K562 (cell line): ENCODE measurements around the gene DOCK4. TPM values are rescaled to one million over a fixed set of nuclear protein-coding genes. Genes with fewer than 3 reads are reported as not detected.

ENCODE experiments used
- ATAC-seq: fragments of 200-7000 bp; cut with Tn5 transposase; 3 replicates; pipeline ENCODE4 v1.9.1; 2020; ENCODE audit warnings: moderate library complexity
- BruUV-seq: library from RNA; stranded (reverse); fragments of 400-500 nt; replicated peaks from 2 replicates; lab custom pipeline; 2021; lab: Mats Ljungman, UMichigan
- CTCF ChIA-PET: fragments of 300-600 bp; formaldehyde crosslinking; extraction: SDS; loops from one replicate; lab custom pipeline; 2021; ENCODE audit warnings: low intra/inter-chr PET ratio; lab: Yijun Ruan, JAX
- POLR2A ChIA-PET: fragments of 300-600, 350-650 bp; sonication (Branson Sonifier 250); formaldehyde crosslinking; extraction: SDS; loops from one replicate; lab custom pipeline; 2021; ENCODE audit warnings: antibody characterized with exemption, inconsistent platforms; lab: Yijun Ruan, JAX
- DNase-seq, 4 experiments: peaks; one replicate each; pipeline versions ENCODE4 v3.0.0 to v3.0.0-alpha.2; 2011 to 2018; ENCODE audit warnings: low spot score in 3 of 4, mixed read lengths in 3 of 4; ENCODE audit errors: extremely low read depth in 1 of 4
- FAIRE-seq: peaks from 2 replicates; lab custom pipeline; 2011; peaks lifted over from hg19 to GRCh38; lab: Jason Lieb, UNC
- H2AFZ ChIP-seq: 2 replicates; pipeline ENCODE4 v1.6.0; 2011; ENCODE audit warnings: low read depth, low read length, control low read depth, inconsistent platforms
- H3K27ac ChIP-seq: fragments of 200-600 bp; 3 replicates; pipeline ENCODE4 v1.8.0; 2011; ENCODE audit warnings: low read depth, mild to moderate bottlenecking, control low read depth, inconsistent platforms, low read length, moderate library complexity, mixed read lengths; ENCODE audit errors: extremely low read depth
- H3K27me3 ChIP-seq, 2 experiments: fragments of 300-600 bp in 1 of 2; 2 replicates in 1 of 2; 3 replicates in 1 of 2; pipeline versions ENCODE4 v1.6.0 to v1.8.0; 2011; ENCODE audit warnings: inconsistent platforms in 2 of 2, low read length in 2 of 2, mild to moderate bottlenecking in 1 of 2, mixed read lengths in 1 of 2, moderate library complexity in 1 of 2; ENCODE audit not compliant: control insufficient read depth in 2 of 2, insufficient read depth in 2 of 2
- H3K36me3 ChIP-seq: fragments of 300-600 bp; 3 replicates; pipeline ENCODE4 v1.8.0; 2011; ENCODE audit warnings: mild to moderate bottlenecking, low read length, inconsistent platforms; ENCODE audit not compliant: control insufficient read depth, insufficient read depth
- H3K4me1 ChIP-seq, 2 experiments: fragments of 200-600 bp in 1 of 2; replicated peaks in 1 of 2; 2 replicates in 1 of 2; 3 replicates in 1 of 2; pipeline versions ENCODE4 v1.5.1 to v1.8.0; 2011; ENCODE audit warnings: inconsistent platforms in 2 of 2, low read length in 2 of 2, mild to moderate bottlenecking in 1 of 2, mixed read lengths in 1 of 2, moderate library complexity in 1 of 2; ENCODE audit not compliant: control insufficient read depth in 2 of 2, insufficient read depth in 2 of 2
- H3K4me2 ChIP-seq: 2 replicates; pipeline ENCODE4 v1.6.1; 2011; ENCODE audit warnings: low read length, control low read depth, inconsistent platforms, mixed read lengths; ENCODE audit not compliant: insufficient read depth
- H3K4me3 ChIP-seq: fragments of 200-600 bp; sonication (generic), shearing (Covaris generic); 2 replicates; pipeline ENCODE4 v1.5.1; 2016; ENCODE audit warnings: control low read depth, inconsistent platforms
- H3K79me2 ChIP-seq: fragments of 200-600 bp; 3 replicates; pipeline ENCODE4 v1.8.0; 2011; ENCODE audit warnings: low read length, inconsistent platforms; ENCODE audit not compliant: control insufficient read depth, insufficient read depth
- H3K9ac ChIP-seq, 2 experiments: 2 replicates each; pipeline versions ENCODE4 v1.6.0 to v1.6.1; 2011; ENCODE audit warnings: low read depth in 2 of 2, low read length in 2 of 2, control low read depth in 1 of 2, inconsistent platforms in 1 of 2, mild to moderate bottlenecking in 1 of 2, mixed read lengths in 1 of 2; ENCODE audit not compliant: insufficient read depth in 1 of 2
- H3K9me1 ChIP-seq: one replicate; pipeline ENCODE4 v1.6.0; 2011; ENCODE audit warnings: inconsistent platforms, mild to moderate bottlenecking, low read length, moderate library complexity; ENCODE audit not compliant: control insufficient read depth, insufficient read depth
- H3K9me3 ChIP-seq: replicated peaks from 2 replicates; pipeline ENCODE4 v1.5.1; 2011; ENCODE audit warnings: low read depth, low read length, inconsistent platforms; ENCODE audit not compliant: control insufficient read depth, insufficient read depth
- H4K20me1 ChIP-seq: replicated peaks from 2 replicates; pipeline ENCODE4 v1.6.1; 2011; ENCODE audit warnings: low read length, inconsistent platforms, mixed read lengths; ENCODE audit not compliant: control insufficient read depth, insufficient read depth
- RAD21 ChIP-seq, 2 experiments: fragments of 250-450 bp in 1 of 2; fragments of 450-650 bp in 1 of 2; sonication (Bioruptor Pico) in 1 of 2; formaldehyde crosslinking in 1 of 2; IDR thresholded peaks in 1 of 2; conservative IDR thresholded peaks in 1 of 2; 2 replicates each; pipeline versions ENCODE4 v1.4.0 to v1.8.0; 2020 to 2022; ENCODE audit warnings: mild to moderate bottlenecking in 2 of 2, moderate library complexity in 1 of 2
- XRCC3 ChIP-seq: fragments of 450-650 bp; IDR thresholded peaks from 2 replicates; pipeline ENCODE4 v1.6.1; 2017; ENCODE audit warnings: mild to moderate bottlenecking, moderate library complexity
- XRCC5 ChIP-seq: fragments of 200-400 bp; formaldehyde crosslinking; IDR thresholded peaks from 2 replicates; pipeline ENCODE4 v1.6.1; 2017; ENCODE audit warnings: low read depth, mild to moderate bottlenecking, low read length
- ZNF316 ChIP-seq: fragments of 450-650 bp; IDR thresholded peaks from 2 replicates; pipeline ENCODE4 v1.6.1; 2016
- ZNF830 ChIP-seq: fragments of 250-450 bp; sonication (Bioruptor Pico); IDR thresholded peaks from 2 replicates; pipeline ENCODE4 v1.5.0; 2021; ENCODE audit warnings: mild to moderate bottlenecking
- WGBS: fragments of 100-300 bp; shearing (Covaris generic); methylation state at CpG from one replicate; pipeline ENCODE4 v1.1.6; 2016; ENCODE audit warnings: low coverage, mixed read lengths; ENCODE audit not compliant: insufficient coverage; ENCODE audit errors: missing lambda C conversion rate; 5-methylcytosine and 5-hydroxymethylcytosine counted together
- in situ Hi-C: fragments of 300-500 bp; cut with MboI; formaldehyde crosslinking; loops from 4 replicates; pipeline ENCODE4 v1.15.0; 2018; ENCODE audit warnings: inconsistent platforms, mixed read lengths
- intact Hi-C: fragments of 100-400 bp; cut with micrococcal nuclease; formaldehyde crosslinking; loops from 2 replicates; pipeline ENCODE4 v1.14.2; 2022
- polyA plus RNA-seq, 8 experiments: library from polyadenylated mRNA; depleted of rRNA in 4 of 8; stranded (reverse) in 5 of 8; unstranded in 3 of 8; fragments of >200 nt; fragmentation: Nextera tagmentation in 2 of 8; fragmentation: Illumina TruSeq in 1 of 8; extraction: Ambion mirVana in 2 of 8; extraction: Trizol in 1 of 8; gene quantifications; 2 replicates each; pipeline versions ENCODE4 v1.2.1 to v1.2.3, GENCODE V29; 2011 to 2014; ENCODE audit warnings: inconsistent platforms in 1 of 8, missing spikeins in 1 of 8
- total RNA-seq, 7 experiments: library from RNA; depleted of rRNA in 6 of 7; stranded (reverse); fragments of >200 nt in 6 of 7; fragmentation: Illumina TruSeq in 2 of 7; extraction: Trizol in 2 of 7; gene quantifications; 2 replicates each; pipeline versions ENCODE4 v1.2.1 to v1.2.3, GENCODE V29; 2011 to 2021; ENCODE audit warnings: low replicate concordance in 1 of 7
- TF ChIP-seq, protein P1 (sequence below): fragments of 250-450 bp; sonication (Bioruptor Pico); IDR thresholded peaks from 2 replicates; pipeline ENCODE4 v1.4.0; 2020; ENCODE audit warnings: mild to moderate bottlenecking, moderate library complexity
- TF ChIP-seq, protein P2 (sequence below): IDR thresholded peaks from 3 replicates; pipeline ENCODE4 v1.6.1; 2011; ENCODE audit warnings: borderline replicate concordance, mild to moderate bottlenecking; ENCODE audit not compliant: insufficient read length, insufficient read depth

DOCK4 gene
- total and polyA plus RNA-seq, 9 of the 15 experiments (the other 6 are each of a cell fraction or from before 2014, with no cell fraction given), result 0.42 to 5.7 (median 2.3) TPM

DNA sequence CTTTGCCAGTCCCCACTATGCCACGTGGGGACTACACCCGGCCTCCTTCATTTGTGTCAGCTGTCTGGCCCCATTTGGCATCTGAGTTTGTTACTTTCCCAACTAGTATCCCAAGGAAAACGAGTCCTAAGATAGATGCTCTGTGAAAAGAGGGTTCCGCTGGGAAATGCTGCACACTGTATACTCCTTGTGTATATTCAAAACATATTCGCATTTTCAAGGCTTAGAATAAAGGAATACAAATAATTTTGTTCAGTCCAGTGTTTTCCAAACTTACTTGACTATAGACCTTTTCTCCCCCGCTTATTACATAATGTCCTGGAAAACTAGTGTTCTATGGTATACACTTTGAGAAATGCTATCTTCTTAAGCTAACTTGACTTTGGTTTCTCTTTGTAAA is 476.1 kb downstream of the DOCK4 start:
- ATAC-seq, result peak; percentile 9; the same call in 2 of the 3 replicates

More for the DNA sequence above, 476.1 kb downstream of the DOCK4 start:
- no peak for FAIRE-seq
- Histone ChIP-seq H3K27me3 (no peaks in the 10 kb centered on the region), H3K4me3 (no peak overlapping the region), H3K9me1 (no peaks in the 10 kb centered on the region), H3K79me2 (no peaks in the 10 kb centered on the region), H3K27ac (no peak overlapping the region), H3K9ac (no peak overlapping the region)
- in situ Hi-C loops, result loop anchor here (10.0 kb wide), 2 partner anchors 395 to 635 kb away; partner anchors contain the start of gene LRRN3
- POLR2A ChIA-PET, result interaction anchor here (0.9 to 1.8 kb wide), 4 partner anchors 11 to 202 kb away, joined by 3 to 5 read pairs (median 4); no protein-coding TSS in a partner anchor
- intact Hi-C loops, result loop anchor here (1.0 to 10.0 kb wide), 4 partner anchors 86 to 1135 kb away; no protein-coding TSS in a partner anchor
- TF ChIP-seq ZNF830 (CRISPR knock-in tag), result no peak
- TF ChIP-seq RAD21 (CRISPR knock-in tag; conservative IDR thresholded peaks at IDR 0.05 in 1 of 2, IDR thresholded peaks at IDR 0.05 in 1 of 2), result no peak
- TF ChIP-seq XRCC3, result peak; percentile 59; the same call in 1 of the 2 replicates
- TF ChIP-seq, protein P1, sequence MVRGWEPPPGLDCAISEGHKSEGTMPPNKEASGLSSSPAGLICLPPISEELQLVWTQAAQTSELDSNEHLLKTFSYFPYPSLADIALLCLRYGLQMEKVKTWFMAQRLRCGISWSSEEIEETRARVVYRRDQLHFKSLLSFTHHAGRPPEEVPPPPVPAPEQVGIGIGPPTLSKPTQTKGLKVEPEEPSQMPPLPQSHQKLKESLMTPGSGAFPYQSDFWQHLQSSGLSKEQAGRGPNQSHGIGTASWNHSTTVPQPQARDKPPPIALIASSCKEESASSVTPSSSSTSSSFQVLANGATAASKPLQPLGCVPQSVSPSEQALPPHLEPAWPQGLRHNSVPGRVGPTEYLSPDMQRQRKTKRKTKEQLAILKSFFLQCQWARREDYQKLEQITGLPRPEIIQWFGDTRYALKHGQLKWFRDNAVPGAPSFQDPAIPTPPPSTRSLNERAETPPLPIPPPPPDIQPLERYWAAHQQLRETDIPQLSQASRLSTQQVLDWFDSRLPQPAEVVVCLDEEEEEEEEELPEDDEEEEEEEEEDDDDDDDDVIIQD, result no peak
- TF ChIP-seq XRCC5, result no peak
- no peak for TF ChIP-seq ZNF316
- TF ChIP-seq, protein P2, sequence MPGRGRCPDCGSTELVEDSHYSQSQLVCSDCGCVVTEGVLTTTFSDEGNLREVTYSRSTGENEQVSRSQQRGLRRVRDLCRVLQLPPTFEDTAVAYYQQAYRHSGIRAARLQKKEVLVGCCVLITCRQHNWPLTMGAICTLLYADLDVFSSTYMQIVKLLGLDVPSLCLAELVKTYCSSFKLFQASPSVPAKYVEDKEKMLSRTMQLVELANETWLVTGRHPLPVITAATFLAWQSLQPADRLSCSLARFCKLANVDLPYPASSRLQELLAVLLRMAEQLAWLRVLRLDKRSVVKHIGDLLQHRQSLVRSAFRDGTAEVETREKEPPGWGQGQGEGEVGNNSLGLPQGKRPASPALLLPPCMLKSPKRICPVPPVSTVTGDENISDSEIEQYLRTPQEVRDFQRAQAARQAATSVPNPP, result no peak
- TF ChIP-seq, all 486 proteins: peak for 1
- WGBS, result 52% methylated on average over 6 of the region's 6 CpGs
- H3K36me3 ChIP-seq, result no peaks in the 10 kb centered on the region
- no peak for DNase-seq
- H2AFZ ChIP-seq, result peak overlapping the region; percentile 64
- BruUV-seq, result no TSS peak
- no peaks in the 10 kb centered on the region for H3K9me3 ChIP-seq
- H3K4me1 ChIP-seq, result peaks cover 3 to 10% of the 10 kb centered on the region in 2 experiments; a peak in 3 of 5 replicates
- 0 out of 2 replicates have a peak overlapping the region, but pooled peaks have one; percentile 31 for H3K4me2 ChIP-seq
- no peaks in the 10 kb centered on the region for H4K20me1 ChIP-seq
- CTCF ChIA-PET, result interaction anchor here (1.0 to 2.6 kb wide), 3 partner anchors 11 to 1639 kb away, joined by 4 to 11 read pairs (median 10); no protein-coding TSS in a partner anchor
